Psoas muscle (tissue), 8 donors: ENCODE data around the gene FAM9A. TPM values are rescaled to one million over a fixed set of nuclear protein-coding genes. Genes with fewer than 3 reads are reported as not detected.
"Not testable (repeated sequence)": the region's sequence is repeated elsewhere in the genome, so short reads cannot be mapped to it uniquely, and the experiment has no call there.

ENCODE experiments used
- ATAC-seq, 4 donors: fragments of 200-7000 bp; cut with Tn5 transposase; one replicate each; pipeline ENCODE4 v1.9.1; 2020; ENCODE audit warnings: moderate library complexity in 3 of 4, mild to moderate bottlenecking in 2 of 4
- DNase-seq, 2 donors: peaks; one replicate each; pipeline ENCODE4 v3.0.0-alpha.2; 2020
- H3K27ac ChIP-seq: fragments of 200-600 bp; one replicate; pipeline ENCODE4 v1.8.0; 2022
- H3K27me3 ChIP-seq, 3 donors: fragments of 200-600 bp in 1 of 3; one replicate each; pipeline versions ENCODE4 v1.6.1 to v1.8.0; 2013 to 2022; ENCODE audit warnings: low read length in 2 of 3, mild to moderate bottlenecking in 2 of 3, moderate library complexity in 1 of 3; ENCODE audit not compliant: insufficient read depth in 3 of 3
- H3K36me3 ChIP-seq, 2 donors: fragments of 200-600 bp in 1 of 2; one replicate each; pipeline versions ENCODE4 v1.6.1 to v1.8.0; 2013 to 2022; ENCODE audit warnings: low read depth in 1 of 2, mild to moderate bottlenecking in 1 of 2, moderate library complexity in 1 of 2; ENCODE audit not compliant: insufficient read depth in 1 of 2
- H3K4me1 ChIP-seq: fragments of 200-600 bp; one replicate; pipeline ENCODE4 v1.8.0; 2022
- H3K4me3 ChIP-seq: fragments of 200-600 bp; one replicate; pipeline ENCODE4 v1.8.0; 2022; ENCODE audit warnings: mild to moderate bottlenecking
- H3K9me3 ChIP-seq: fragments of 200-600 bp; one replicate; pipeline ENCODE4 v1.8.0; 2022
- CTCF ChIP-seq: fragments of 200-600 bp; IDR thresholded peaks from one replicate; pipeline ENCODE4 v1.8.0; 2022; ENCODE audit warnings: antibody characterized with exemption
- WGBS, 3 donors: extraction: QIAGEN DNeasy Blood & Tissue Kit; methylation state at CpG; one replicate each; pipeline versions ENCODE4 v1.1.6 to v1.1.7; 2013; 5-methylcytosine and 5-hydroxymethylcytosine counted together
- intact Hi-C, 2 donors: fragments of 100-400 bp; cut with DNase I; formaldehyde crosslinking; loops; one replicate each; pipeline versions ENCODE4 v1.11.0 to v1.14.2; 2022
- polyA plus RNA-seq, 3 donors: library from polyadenylated mRNA; stranded (reverse); fragments of 200-250 nt; gene quantifications; one replicate each; pipeline ENCODE4 v1.2.3, GENCODE V29; 2013
- total RNA-seq, 4 donors: library from RNA; stranded (reverse); fragmentation: NEBNext Ultra II Directional in 2 of 4; extraction: Animal tissue kit (Norgen Biotek cat#: 25700) in 2 of 4; gene quantifications; one replicate each; pipeline versions ENCODE4 v1.2.1 to v1.2.4, GENCODE V29; 2021 to 2023
- donor health status: healthy with polysubstance abuse.
- donor health status: DM: no; HTN: no; CAD: no; lungs with moderate emphysema.
- donor health status: Bipolar disorder and iron deficiency.
- donor health status: healthy.
- donor health status: DM: yes; HTN: yes; CAD: no.
- donor health status: DM: no; HTN: no; CAD: no.
- donor health status: DM: no; HTN: no; CAD: no.
- donor health status: DM: yes; HTN: yes; CAD: no.

Gene FAM9A
- total and polyA plus RNA-seq, 7 donors: not detected

GRCh38 chrX:8805046-8805445 is 3.9 kb upstream of the FAM9A start:
- 73 to 82% (median 81%) methylated on average over 2 of the region's 2 CpGs for WGBS, 3 donors
- Histone ChIP-seq H3K4me3 (no peak overlapping the region), H3K9me3 (no peaks in the 10 kb centered on the region), H3K27me3 (no peaks in the 10 kb centered on the region), H3K36me3 (no peaks in the 10 kb centered on the region), H3K4me1 (no peaks in the 10 kb centered on the region), H3K27ac (no peak overlapping the region)
- TF ChIP-seq CTCF: no peak
- DNase-seq (no peak), ATAC-seq (no peak)
- intact Hi-C loops: no loop called here

DNA sequence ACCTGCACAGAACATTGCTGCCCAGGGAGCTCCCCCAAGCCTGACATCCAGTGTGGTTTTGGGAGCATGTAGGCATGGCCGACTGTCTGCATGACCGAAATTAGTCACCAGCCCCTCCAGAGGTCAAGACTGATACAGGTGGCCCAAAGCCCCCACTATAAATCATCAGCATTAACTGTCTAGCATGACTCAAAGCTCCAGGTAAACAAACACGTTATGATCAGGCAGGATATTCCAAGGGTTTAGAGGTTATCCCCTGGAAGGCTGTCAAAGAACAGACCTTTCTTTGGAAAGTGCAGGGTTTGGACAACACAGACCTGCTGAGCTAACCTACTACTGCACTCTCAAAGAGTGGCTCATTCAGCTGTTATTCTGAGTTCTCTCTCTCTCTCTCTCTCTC is 2.1 kb upstream of the FAM9A start:
- WGBS, 3 donors: 32 to 38% (median 36%) methylated on average over 3 of the region's 3 CpGs
- TF ChIP-seq CTCF: no peak
- no peak overlapping the region for H3K4me3 ChIP-seq
- no peaks in the 10 kb centered on the region for H3K27me3 ChIP-seq
- ATAC-seq: no peak
- H3K9me3 ChIP-seq: no peaks in the 10 kb centered on the region
- H3K36me3 ChIP-seq: no peaks in the 10 kb centered on the region
- no peak overlapping the region for H3K27ac ChIP-seq
- DNase-seq: no peak
- intact Hi-C loops: no loop called here
- H3K4me1 ChIP-seq: no peaks in the 10 kb centered on the region

DNA sequence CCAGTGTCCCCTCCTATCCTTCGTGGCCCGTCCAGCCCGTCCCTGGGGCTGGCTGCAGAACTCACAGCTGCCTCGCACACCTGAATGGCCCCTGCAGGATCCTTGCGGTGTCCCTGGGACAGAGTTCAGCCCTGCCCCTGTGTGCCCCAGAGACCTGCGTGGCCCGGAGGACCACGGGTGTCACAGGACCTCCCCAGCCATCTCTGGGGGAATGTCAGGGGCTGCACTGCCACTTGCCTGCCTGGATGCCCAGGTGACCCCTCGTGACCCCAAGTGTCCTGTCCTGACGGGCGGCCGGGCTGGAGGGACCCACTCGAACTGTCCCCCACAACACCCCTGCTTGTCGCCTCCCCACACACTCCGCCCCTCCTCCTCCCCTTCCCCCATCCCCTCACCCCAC is 832 bp downstream of the FAM9A start:
- 88 to 93% (median 89%) methylated on average over 3 to 14 of the region's 15 CpGs for WGBS, 3 donors

DNA sequence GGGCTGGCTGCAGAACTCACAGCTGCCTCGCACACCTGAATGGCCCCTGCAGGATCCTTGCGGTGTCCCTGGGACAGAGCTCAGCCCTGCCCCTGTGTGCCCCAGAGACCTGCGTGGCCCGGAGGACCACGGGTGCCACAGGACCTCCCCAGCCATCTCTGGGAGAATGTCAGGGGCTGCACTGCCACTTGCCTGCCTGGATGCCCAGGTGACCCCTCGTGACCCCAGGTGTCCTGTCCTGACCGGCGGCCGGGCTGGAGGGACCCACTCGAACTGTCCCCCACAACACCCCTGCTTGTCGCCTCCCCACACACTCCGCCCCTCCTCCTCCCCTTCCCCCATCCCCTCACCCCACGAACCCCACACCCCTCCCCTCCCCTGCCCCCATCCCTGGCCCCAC is 1.9 kb downstream of the FAM9A start:
- H3K27me3 ChIP-seq, H3K27ac ChIP-seq: not testable (repeated sequence)
- WGBS, 3 donors: 80 to 96% (median 92%) methylated on average over 1 to 11 of the region's 13 CpGs

More for the DNA sequence above, 832 bp downstream of the FAM9A start:
- DNase-seq, H3K4me3 ChIP-seq, H3K9me3 ChIP-seq, H3K27ac ChIP-seq, H3K36me3 ChIP-seq, H3K27me3 ChIP-seq, H3K4me1 ChIP-seq, ATAC-seq, intact Hi-C loops: not testable (repeated sequence)

DNA sequence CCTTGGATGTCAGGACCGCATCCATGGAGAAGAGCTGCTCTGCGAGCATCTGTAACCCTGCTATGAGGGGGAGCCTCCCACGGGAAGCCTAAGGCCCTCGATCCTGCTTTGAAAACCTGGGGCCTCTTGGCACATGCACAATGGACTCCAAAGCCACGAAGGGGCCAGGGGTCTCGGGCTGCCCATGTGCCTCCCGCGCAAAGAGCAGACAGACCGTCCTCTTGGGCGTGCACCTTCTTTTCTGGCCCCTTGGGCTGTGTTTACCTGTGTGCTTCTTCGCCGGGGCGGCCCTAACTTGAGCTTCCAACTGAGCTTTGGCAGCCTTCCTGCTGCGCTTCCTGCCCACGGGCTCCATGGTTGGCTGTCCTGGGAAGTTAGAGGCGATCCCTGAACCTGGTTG is 2.5 kb downstream of the FAM9A start:
- 83 to 85% (median 83%) methylated on average over 7 to 15 of the region's 16 CpGs for WGBS, 3 donors
- not testable (repeated sequence) for DNase-seq

More for the DNA sequence above, 1.9 kb downstream of the FAM9A start:
- H3K9me3 ChIP-seq, H3K36me3 ChIP-seq, intact Hi-C loops, ATAC-seq, H3K4me1 ChIP-seq, DNase-seq, H3K4me3 ChIP-seq: not testable (repeated sequence)

GRCh38 chrX:8787119-8787518 is 14.1 kb downstream of the FAM9A start:
- H3K27me3 ChIP-seq, H3K4me3 ChIP-seq, H3K9me3 ChIP-seq, H3K4me1 ChIP-seq, H3K27ac ChIP-seq, intact Hi-C loops, H3K36me3 ChIP-seq, ATAC-seq, DNase-seq: not testable (repeated sequence)
- 85 to 94% (median 94%) methylated on average over 1 of the region's 1 CpG for WGBS, 3 donors

More for the DNA sequence above, 2.5 kb downstream of the FAM9A start:
- H3K4me1 ChIP-seq, H3K4me3 ChIP-seq, ATAC-seq, H3K9me3 ChIP-seq, H3K27ac ChIP-seq, intact Hi-C loops, H3K36me3 ChIP-seq, H3K27me3 ChIP-seq: not testable (repeated sequence)

- Histone ChIP-seq H3K4me3 (no peak overlapping the region), H3K27ac (no peak overlapping the region), H3K27me3 (no peaks in the 10 kb centered on the region), H3K36me3 (no peaks in the 10 kb centered on the region), H3K9me3 (no peaks in the 10 kb centered on the region), H3K4me1 (no peaks in the 10 kb centered on the region)
- intact Hi-C loops: no loop called here
- ATAC-seq: no peak
- WGBS, 3 donors: 75 to 93% (median 92%) methylated on average over 18 to 25 of the region's 25 CpGs
- no peak for DNase-seq
- no peak for TF ChIP-seq CTCF
Measured at GRCh38 chrX:8784162-8784561, 17.0 kb downstream of the FAM9A start.
